HEK293T (cell line): Measurements from ENCODE around the gene CLSTN1.

Source experiments
- CTCF ChIA-PET: fragments of 350-600 bp; formaldehyde crosslinking; extraction: SDS; loops from one replicate; lab custom pipeline; 2021; ENCODE audit warnings: antibody characterized with exemption, inconsistent platforms; lab: Yijun Ruan, JAX
- POLR2A ChIA-PET: fragments of 350-600 bp; formaldehyde crosslinking; extraction: SDS; loops from one replicate; lab custom pipeline; 2020; ENCODE audit warnings: antibody characterized with exemption, inconsistent platforms; lab: Yijun Ruan, JAX
- DNase-seq: peaks from one replicate; pipeline ENCODE4 v3.0.0; 2012; ENCODE audit warnings: mixed read lengths; ENCODE audit errors: extremely low spot score
- ARNT ChIP-seq: fragments of 450-650 bp; IDR thresholded peaks from 2 replicates; pipeline ENCODE4 v1.6.1; 2017; ENCODE audit warnings: mild to moderate bottlenecking
- BHLHE40 ChIP-seq: fragments of 450-650 bp; IDR thresholded peaks from 2 replicates; pipeline ENCODE4 v1.6.1; 2016; ENCODE audit warnings: mild to moderate bottlenecking, moderate library complexity, borderline replicate concordance
- CTBP1 ChIP-seq: fragments of 450-650 bp; IDR thresholded peaks from 2 replicates; pipeline ENCODE4 v1.6.1; 2016; ENCODE audit warnings: borderline replicate concordance
- ELF4 ChIP-seq: fragments of 450-650 bp; IDR thresholded peaks from 2 replicates; pipeline ENCODE4 v1.6.1; 2017; ENCODE audit warnings: antibody characterized with exemption
- FOXA1 ChIP-seq: fragments of 450-650 bp; IDR thresholded peaks from 2 replicates; pipeline ENCODE4 v1.6.1; 2016; ENCODE audit warnings: mild to moderate bottlenecking
- FOXK2 ChIP-seq: fragments of 450-650 bp; IDR thresholded peaks from 2 replicates; pipeline ENCODE4 v1.6.1; 2016; ENCODE audit warnings: mild to moderate bottlenecking
- FOXM1 ChIP-seq: fragments of 450-650 bp; IDR thresholded peaks from 2 replicates; pipeline ENCODE4 v1.6.1; 2017; ENCODE audit warnings: mild to moderate bottlenecking, borderline replicate concordance
- HDGF ChIP-seq: fragments of 450-650 bp; IDR thresholded peaks from 2 replicates; pipeline ENCODE4 v1.6.1; 2017; ENCODE audit warnings: antibody characterized with exemption, borderline replicate concordance
- L3MBTL2 ChIP-seq: fragments of 450-650 bp; conservative IDR thresholded peaks from 2 replicates; pipeline ENCODE4 v1.6.1; 2016; ENCODE audit warnings: mild to moderate bottlenecking
- LEF1 ChIP-seq: fragments of 450-650 bp; IDR thresholded peaks from 2 replicates; pipeline ENCODE4 v1.6.1; 2017; ENCODE audit warnings: mild to moderate bottlenecking, borderline replicate concordance
- NFRKB ChIP-seq: fragments of 450-650 bp; IDR thresholded peaks from 2 replicates; pipeline ENCODE4 v1.6.1; 2016; ENCODE audit warnings: mild to moderate bottlenecking, moderate library complexity
- PKNOX1 ChIP-seq: fragments of 450-650 bp; IDR thresholded peaks from 2 replicates; pipeline ENCODE4 v1.6.1; 2016
- SP1 ChIP-seq: fragments of 450-650 bp; IDR thresholded peaks from 2 replicates; pipeline ENCODE4 v1.6.1; 2017
- SUZ12 ChIP-seq: fragments of 450-650 bp; IDR thresholded peaks from 2 replicates; pipeline ENCODE4 v1.6.1; 2016; ENCODE audit warnings: mild to moderate bottlenecking
- TARDBP ChIP-seq: fragments of 450-650 bp; IDR thresholded peaks from 2 replicates; pipeline ENCODE4 v1.6.1; 2016
- ZNF384 ChIP-seq: fragments of 450-650 bp; IDR thresholded peaks from 2 replicates; pipeline ENCODE4 v1.6.1; 2016

Gene CLSTN1

DNA sequence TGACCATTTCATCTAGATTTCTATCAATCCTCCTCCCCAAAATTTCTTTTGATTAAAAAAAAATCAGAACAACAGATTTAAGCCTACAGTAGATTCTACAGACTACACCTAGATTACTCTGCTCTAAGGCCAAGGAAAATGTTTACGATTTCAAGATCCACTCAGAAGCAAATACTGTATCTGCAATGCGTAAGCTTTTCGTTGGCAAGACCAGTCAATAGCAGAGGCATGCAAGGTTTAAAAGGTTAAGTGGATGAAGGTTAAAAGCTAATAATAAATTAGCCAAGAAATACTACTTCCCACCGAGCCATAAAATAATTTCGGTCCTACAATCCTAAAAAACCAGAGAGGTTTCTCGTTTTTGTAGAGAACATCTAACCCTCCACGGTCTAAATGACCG is 1.3 kb downstream of the CLSTN1 start:
- DNase-seq, result no peak
- ChIA-PET POLR2A (interaction anchor here (0.7 kb wide), 1 partner anchor 20 kb away, joined by 3 read pairs; no protein-coding TSS in a partner anchor), CTCF (interaction anchor here (0.5 kb wide), 1 partner anchor 103 kb away, joined by 3 read pairs; no protein-coding TSS in a partner anchor)
- TF ChIP-seq BHLHE40 (no peak), L3MBTL2 (no peak), FOXM1 (no peak), NFRKB (no peak), TARDBP (no peak)

DNA sequence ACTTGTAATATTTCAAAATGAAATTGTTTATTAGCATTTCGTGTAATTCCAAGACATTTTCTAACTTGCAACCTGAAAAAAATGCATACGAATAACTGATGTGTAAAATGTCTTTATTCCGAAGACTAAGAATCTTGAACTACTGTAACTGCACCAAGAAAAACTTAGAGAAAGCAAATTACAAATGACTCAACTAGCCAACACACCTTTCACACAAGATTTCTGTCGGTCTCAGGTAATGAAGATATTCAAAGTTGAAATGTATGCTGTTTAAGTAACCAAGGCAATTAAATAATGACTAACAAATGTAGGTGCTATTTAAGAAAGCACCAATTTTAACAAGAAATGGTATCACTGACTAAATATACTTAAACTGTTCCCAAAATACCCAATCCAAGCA is 2.1 kb downstream of the CLSTN1 start:
- CTCF ChIA-PET, result interaction anchor here (0.6 kb wide), 1 partner anchor 35 kb away, joined by 3 read pairs; no protein-coding TSS in a partner anchor
- DNase-seq, result no peak
- TF ChIP-seq ZNF384, result no peak
- TF ChIP-seq ELF4, result no peak
- TF ChIP-seq LEF1, result no peak
- TF ChIP-seq NFRKB, result no peak
- TF ChIP-seq ARNT, result no peak
- no peak for TF ChIP-seq TARDBP
- TF ChIP-seq FOXM1, result no peak
- no peak for TF ChIP-seq BHLHE40
- TF ChIP-seq HDGF, result no peak
- no peak for TF ChIP-seq CTBP1
- no peak for TF ChIP-seq FOXA1
- no peak for TF ChIP-seq PKNOX1
- TF ChIP-seq SUZ12, result no peak
- POLR2A ChIA-PET, result interaction anchor here (0.7 to 1.2 kb wide), 2 partner anchors 9 to 19 kb away, joined by 3 read pairs; no protein-coding TSS in a partner anchor

DNA sequence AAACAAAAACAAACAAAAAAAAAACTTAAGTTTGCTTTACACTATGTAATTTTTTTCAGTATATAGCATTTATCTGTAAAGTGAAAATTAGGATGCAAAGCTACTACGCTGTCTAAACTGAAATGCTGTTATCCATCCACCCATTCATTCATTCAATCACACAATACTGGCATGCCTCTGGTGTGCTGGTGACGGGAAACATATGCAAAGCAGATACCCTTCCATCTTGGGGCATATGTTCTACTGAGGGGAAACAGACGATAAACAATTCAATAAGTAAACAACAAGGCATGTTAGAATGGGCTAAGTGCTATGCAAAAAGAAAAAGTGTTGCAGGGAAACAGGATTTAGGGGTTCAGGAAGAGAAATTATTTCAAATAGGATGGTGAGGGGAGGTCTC is 3.2 kb downstream of the CLSTN1 start:
- TF ChIP-seq NFRKB, result no peak
- no peak for TF ChIP-seq L3MBTL2
- TF ChIP-seq PKNOX1, result no peak
- TF ChIP-seq LEF1, result no peak
- TF ChIP-seq FOXM1, result no peak
- TF ChIP-seq SP1, result no peak
- no peak for TF ChIP-seq ZNF384
- TF ChIP-seq TARDBP, result no peak
- TF ChIP-seq CTBP1, result no peak
- no peak for TF ChIP-seq ELF4
- TF ChIP-seq BHLHE40, result no peak
- TF ChIP-seq SUZ12, result no peak
- ChIA-PET POLR2A (interaction anchor here (1.2 kb wide), 1 partner anchor 10 kb away, joined by 3 read pairs; no protein-coding TSS in a partner anchor), CTCF (no interaction called here)
- DNase-seq, result no peak

DNA sequence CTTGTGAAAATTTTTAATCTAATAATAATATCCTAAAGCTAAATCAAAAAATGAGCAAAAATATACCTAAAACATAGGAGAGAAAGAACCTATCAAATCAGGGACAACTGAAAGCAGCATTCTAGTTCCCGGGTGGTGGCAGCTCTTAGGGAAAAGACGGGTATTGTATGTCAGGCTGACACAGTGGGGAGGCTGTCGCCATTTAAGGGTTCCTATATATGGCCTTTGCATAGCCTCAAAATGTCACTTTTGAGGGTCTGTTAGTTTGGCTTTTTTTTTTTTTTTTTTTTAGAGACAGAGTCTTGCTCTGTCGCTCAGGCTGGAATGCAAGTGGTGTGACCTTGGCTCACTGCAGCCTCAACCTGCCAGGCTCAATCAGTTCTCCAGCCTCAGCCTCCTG is 6.0 kb downstream of the CLSTN1 start:
- ChIA-PET CTCF (no interaction called here), POLR2A (no interaction called here)
- no peak for DNase-seq
- TF ChIP-seq ZNF384, result peak; percentile 48
- no peak for TF ChIP-seq CTBP1
- no peak for TF ChIP-seq FOXK2

GRCh38 chr1:9816199-9816598 is 7.6 kb downstream of the CLSTN1 start:
- no peak for DNase-seq
- ChIA-PET POLR2A (no interaction called here), CTCF (no interaction called here)
- TF ChIP-seq BHLHE40 (no peak), L3MBTL2 (no peak), FOXA1 (no peak), PKNOX1 (no peak), SUZ12 (no peak), SP1 (no peak), FOXK2 (no peak)

- no peak for DNase-seq
- TF ChIP-seq ARNT, result no peak
- TF ChIP-seq CTBP1, result no peak
- TF ChIP-seq SUZ12, result no peak
- no peak for TF ChIP-seq SP1
- no peak for TF ChIP-seq HDGF
- TF ChIP-seq PKNOX1, result no peak
- TF ChIP-seq FOXK2, result no peak
- TF ChIP-seq TARDBP, result no peak
- no peak for TF ChIP-seq ZNF384
- no peak for TF ChIP-seq ELF4
- TF ChIP-seq NFRKB, result no peak
- no peak for TF ChIP-seq BHLHE40
- TF ChIP-seq FOXA1, result no peak
- no peak for TF ChIP-seq L3MBTL2
- no peak for TF ChIP-seq LEF1
- no peak for TF ChIP-seq FOXM1
- ChIA-PET POLR2A (no interaction called here), CTCF (no interaction called here)
Measured at GRCh38 chr1:9815150-9815549, 8.6 kb downstream of the CLSTN1 start.

- TF ChIP-seq NFRKB (no peak), ARNT (no peak), TARDBP (no peak), ELF4 (no peak), BHLHE40 (no peak), SP1 (no peak), SUZ12 (no peak), ZNF384 (no peak), FOXA1 (no peak), PKNOX1 (no peak)
- no peak for DNase-seq
- ChIA-PET CTCF (no interaction called here), POLR2A (no interaction called here)
Measured at GRCh38 chr1:9814619-9815018, 9.1 kb downstream of the CLSTN1 start.
